Upper lobe of left lung (tissue), 4 donors: ENCODE results near the gene A3GALT2.
A peak's percentile ranks its signal among the peaks of the same experiment; 100 is the strongest.

Experiments used
- POLR2A ChIP-seq, 4 donors: fragments of 450-650 bp; IDR thresholded peaks; one replicate each; pipeline ENCODE4 v1.5.1; 2016 to 2017; ENCODE audit warnings: antibody characterized with exemption in 4 of 4, mild to moderate bottlenecking in 2 of 4
- TF ChIP-seq, protein P1 (sequence below), 6 experiments: fragments of 450-650 bp in 4 of 6; fragments of 200-600 bp in 2 of 6; sonication (generic) in 2 of 6; IDR thresholded peaks; one replicate each; pipeline ENCODE4 v1.5.1; 2016 to 2019; ENCODE audit warnings: antibody characterized with exemption in 6 of 6

- TF ChIP-seq, protein P1, sequence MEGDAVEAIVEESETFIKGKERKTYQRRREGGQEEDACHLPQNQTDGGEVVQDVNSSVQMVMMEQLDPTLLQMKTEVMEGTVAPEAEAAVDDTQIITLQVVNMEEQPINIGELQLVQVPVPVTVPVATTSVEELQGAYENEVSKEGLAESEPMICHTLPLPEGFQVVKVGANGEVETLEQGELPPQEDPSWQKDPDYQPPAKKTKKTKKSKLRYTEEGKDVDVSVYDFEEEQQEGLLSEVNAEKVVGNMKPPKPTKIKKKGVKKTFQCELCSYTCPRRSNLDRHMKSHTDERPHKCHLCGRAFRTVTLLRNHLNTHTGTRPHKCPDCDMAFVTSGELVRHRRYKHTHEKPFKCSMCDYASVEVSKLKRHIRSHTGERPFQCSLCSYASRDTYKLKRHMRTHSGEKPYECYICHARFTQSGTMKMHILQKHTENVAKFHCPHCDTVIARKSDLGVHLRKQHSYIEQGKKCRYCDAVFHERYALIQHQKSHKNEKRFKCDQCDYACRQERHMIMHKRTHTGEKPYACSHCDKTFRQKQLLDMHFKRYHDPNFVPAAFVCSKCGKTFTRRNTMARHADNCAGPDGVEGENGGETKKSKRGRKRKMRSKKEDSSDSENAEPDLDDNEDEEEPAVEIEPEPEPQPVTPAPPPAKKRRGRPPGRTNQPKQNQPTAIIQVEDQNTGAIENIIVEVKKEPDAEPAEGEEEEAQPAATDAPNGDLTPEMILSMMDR (IDR thresholded peaks at IDR 0.05) = no peak
- peak in 1 of 4 donors; percentile 34 for TF ChIP-seq POLR2A (IDR thresholded peaks at IDR 0.05)
These were observed 5.9 kb upstream of the A3GALT2 start for GRCh38 chr1:33326785-33327184.
